B cell (primary cell): Measurements from ENCODE around the gene TTC39B. TPM values are rescaled to one million over a fixed set of nuclear protein-coding genes. Genes with fewer than 3 reads are reported as not detected.

Experiments used
- ATAC-seq: fragments of 200-7000 bp; cut with Tn5 transposase; one replicate; pipeline ENCODE4 v1.10.0; 2021; ENCODE audit warnings: low read depth, mild to moderate bottlenecking, moderate number of reproducible peaks, moderate library complexity
- CTCF ChIA-PET: fragments of 350-600 bp; sonication (Branson Sonifier 250); formaldehyde crosslinking; loops from one replicate; lab custom pipeline; 2021; ENCODE audit warnings: antibody characterized with exemption, inconsistent platforms; lab: Charles Lee
- POLR2A ChIA-PET: fragments of 350-600 bp; sonication (Branson Sonifier 250); formaldehyde crosslinking; loops from one replicate; lab custom pipeline; 2021; ENCODE audit warnings: antibody characterized with exemption; lab: Charles Lee
- DNase-seq: peaks from one replicate; pipeline ENCODE4 v3.0.0; 2013
- H2AFZ ChIP-seq: 2 replicates; pipeline ENCODE4 v1.6.1; 2012; ENCODE audit warnings: mild to moderate bottlenecking, low read depth, low read length; ENCODE audit not compliant: insufficient read depth, poor library complexity, severe bottlenecking
- H3K27ac ChIP-seq, 2 donors: 1 replicate in 1 of 2; 2 replicates in 1 of 2; pipeline ENCODE4 v1.5.1; 2012 to 2013; ENCODE audit warnings: low read length in 2 of 2, mild to moderate bottlenecking in 2 of 2, moderate library complexity in 1 of 2
- H3K27me3 ChIP-seq, 4 experiments: fragments of 200-600 bp in 1 of 4; sonication (generic) in 1 of 4; replicated peaks in 1 of 4; 1 replicate in 2 of 4; 2 replicates in 2 of 4; pipeline versions ENCODE4 v1.6.1 to v1.7.0; 2013 to 2016; ENCODE audit warnings: low read length in 3 of 4, mild to moderate bottlenecking in 2 of 4, mixed read lengths in 1 of 4, moderate library complexity in 1 of 4; ENCODE audit not compliant: insufficient read depth in 4 of 4, control insufficient read depth in 3 of 4; ENCODE audit errors: control extremely low read depth in 1 of 4
- H3K36me3 ChIP-seq, 2 experiments: replicated peaks in 1 of 2; 1 replicate in 1 of 2; 2 replicates in 1 of 2; pipeline versions ENCODE4 v1.6.1 to v1.7.1; 2013; ENCODE audit warnings: low read length in 1 of 2; ENCODE audit not compliant: insufficient read depth in 2 of 2, control insufficient read depth in 1 of 2; ENCODE audit errors: control extremely low read depth in 1 of 2, extremely low read depth in 1 of 2
- H3K4me1 ChIP-seq, 2 donors: fragments of 200-600 bp in 1 of 2; sonication (generic) in 1 of 2; 1 replicate in 1 of 2; 2 replicates in 1 of 2; pipeline versions ENCODE4 v1.5.1 to v1.6.1; 2013 to 2017; ENCODE audit warnings: low read length in 2 of 2; ENCODE audit not compliant: control insufficient read depth in 2 of 2, insufficient read depth in 2 of 2
- H3K4me2 ChIP-seq: replicated peaks from 2 replicates; pipeline ENCODE3; 2012; ENCODE audit warnings: mild to moderate bottlenecking, low read depth, low read length; ENCODE audit not compliant: poor library complexity, severe bottlenecking
- H3K4me3 ChIP-seq, 5 experiments: fragments of 200-600 bp in 1 of 5; sonication (generic) in 1 of 5; 1 replicate in 3 of 5; 2 replicates in 2 of 5; pipeline versions ENCODE4 v1.5.1 to v1.7.0; 2011 to 2016; ENCODE audit warnings: low read length in 4 of 5, mild to moderate bottlenecking in 4 of 5, low read depth in 2 of 5, control low read depth in 1 of 5, moderate library complexity in 1 of 5; ENCODE audit not compliant: insufficient read depth in 1 of 5; ENCODE audit errors: control extremely low read depth in 1 of 5, extremely low read depth in 1 of 5
- H3K79me2 ChIP-seq: fragments of 200-600 bp; sonication (generic); one replicate; pipeline ENCODE4 v1.6.0; 2016; ENCODE audit warnings: low read length; ENCODE audit not compliant: control insufficient read depth, insufficient read depth
- H3K9ac ChIP-seq: fragments of 200-600 bp; sonication (generic); 2 replicates; pipeline ENCODE4 v1.6.1; 2017; ENCODE audit warnings: mild to moderate bottlenecking, low read length, moderate library complexity
- H3K9me3 ChIP-seq, 3 donors: one replicate each; pipeline versions ENCODE4 v1.6.1 to v1.7.1; 2013; ENCODE audit warnings: low read length in 2 of 3; ENCODE audit not compliant: control insufficient read depth in 2 of 3, insufficient read depth in 1 of 3; ENCODE audit errors: control extremely low read depth in 1 of 3
- H4K20me1 ChIP-seq: 2 replicates; pipeline ENCODE4 v1.6.0; 2012; ENCODE audit warnings: mild to moderate bottlenecking, low read length; ENCODE audit not compliant: insufficient read depth, control insufficient read depth, poor library complexity, severe bottlenecking
- H3K27ac Mint-ChIP-seq: one replicate; pipeline ENCODE4 v1.8.0; 2021; ENCODE audit warnings: mixed read lengths
- H3K27me3 Mint-ChIP-seq: one replicate; pipeline ENCODE4 v1.8.0; 2021; ENCODE audit warnings: mixed read lengths
- H3K4me1 Mint-ChIP-seq: one replicate; pipeline ENCODE4 v1.8.0; 2021; ENCODE audit warnings: mixed read lengths
- H3K4me3 Mint-ChIP-seq: one replicate; pipeline ENCODE4 v1.8.0; 2021; ENCODE audit warnings: mixed read lengths
- H3K9me3 Mint-ChIP-seq: one replicate; pipeline ENCODE4 v1.8.0; 2022; ENCODE audit warnings: mixed read lengths; ENCODE audit not compliant: insufficient read depth
- CTCF ChIP-seq: fragments of 200-600 bp; IDR thresholded peaks from one replicate; pipeline ENCODE4 v1.8.0; 2022; ENCODE audit warnings: antibody characterized with exemption, mild to moderate bottlenecking
- EZH2 ChIP-seq: IDR thresholded peaks from 2 replicates; pipeline ENCODE4 v1.6.1; 2012; ENCODE audit warnings: borderline replicate concordance, low read depth, mild to moderate bottlenecking, moderate library complexity, low read length; ENCODE audit not compliant: insufficient read depth, poor library complexity, severe bottlenecking
- WGBS: methylation state at CpG from one replicate; pipeline ENCODE4 v1.1.5; 2013; ENCODE audit warnings: missing lambda C conversion rate; ENCODE audit not compliant: insufficient coverage; 5-methylcytosine and 5-hydroxymethylcytosine counted together
- intact Hi-C: fragments of 100-400 bp; cut with micrococcal nuclease; formaldehyde crosslinking; loops from one replicate; pipeline ENCODE4 v1.10.0; 2022
- polyA plus RNA-seq: library from polyadenylated mRNA; depleted of rRNA; stranded (reverse); fragments of >200 nt; gene quantifications from 2 replicates; pipeline ENCODE4 v1.2.3, GENCODE V29; 2012
- total RNA-seq, 2 donors: library from RNA; stranded (reverse); fragments of 120-200 nt in 1 of 2; gene quantifications; 1 replicate in 1 of 2; 2 replicates in 1 of 2; pipeline versions ENCODE4 v1.2.3 to v1.2.4, GENCODE V29; 2013 to 2022

TTC39B gene
- total and polyA plus RNA-seq, 2 donors (not counting 1 experiment from before 2014, with no cell fraction given): 2.0 to 3.6 TPM

GRCh38 chr9:15278839-15279238, 28.2 kb downstream of the TTC39B start:
- no peak for ATAC-seq
- Histone ChIP-seq H4K20me1 (no peaks in the 10 kb centered on the region), H2AFZ (no peak overlapping the region), H3K4me2 (no peak overlapping the region), H3K27ac (no peak overlapping the region), H3K4me3 (no peak overlapping the region), H3K79me2 (peaks cover 26% of the 10 kb centered on the region), H3K4me1 (peaks cover 0 to 3% of the 10 kb centered on the region in 2 donors), H3K9ac (no peak overlapping the region), H3K36me3 (no peaks in the 10 kb centered on the region), H3K9me3 (no peaks in the 10 kb centered on the region), H3K27me3 (no peaks in the 10 kb centered on the region)
- peaks cover 6% of the 10 kb centered on the region for H3K4me1 Mint-ChIP-seq
- POLR2A ChIA-PET: no interaction called here
- TF ChIP-seq CTCF (no peak), EZH2 (no peak)
- intact Hi-C loops: loop anchor here (1.0 to 2.0 kb wide), 2 partner anchors 78 to 138 kb away; no protein-coding TSS in a partner anchor
- no peak overlapping the region for H3K27ac Mint-ChIP-seq
- no peaks in the 10 kb centered on the region for H3K9me3 Mint-ChIP-seq
- no peaks in the 10 kb centered on the region for H3K27me3 Mint-ChIP-seq
- no peak for DNase-seq
- CTCF ChIA-PET: interaction anchor here (1.6 to 2.9 kb wide), 3 partner anchors 26 to 328 kb away, joined by 4 to 10 read pairs (median 6); no protein-coding TSS in a partner anchor
- no peak overlapping the region for H3K4me3 Mint-ChIP-seq

- no CpG with 5 or more reads among the region's 2 CpGs for WGBS
- Histone ChIP-seq H3K9ac (no peak overlapping the region), H3K4me3 (no peak overlapping the region), H3K27me3 (no peaks in the 10 kb centered on the region), H3K4me2 (no peak overlapping the region), H3K36me3 (no peaks in the 10 kb centered on the region), H2AFZ (no peak overlapping the region), H4K20me1 (no peaks in the 10 kb centered on the region), H3K4me1 (peaks cover 0 to 3% of the 10 kb centered on the region in 2 donors), H3K79me2 (peaks cover 30% of the 10 kb centered on the region), H3K27ac (no peak overlapping the region), H3K9me3 (no peaks in the 10 kb centered on the region)
- no peaks in the 10 kb centered on the region for H3K27me3 Mint-ChIP-seq
- intact Hi-C loops: loop anchor here (1.0 to 2.0 kb wide), 2 partner anchors 79 to 139 kb away; no protein-coding TSS in a partner anchor
- no peak for TF ChIP-seq EZH2
- TF ChIP-seq CTCF: no peak
- ATAC-seq (no peak), DNase-seq (no peak)
- ChIA-PET CTCF (interaction anchor here (0.7 to 1.4 kb wide), 19 partner anchors 9 to 337 kb away, joined by 3 to 14 read pairs (median 4); partner anchors contain the start of genes CCDC171 and TTC39B), POLR2A (no interaction called here)
- no peaks in the 10 kb centered on the region for H3K9me3 Mint-ChIP-seq
- H3K4me3 Mint-ChIP-seq: no peak overlapping the region
- no peak overlapping the region for H3K27ac Mint-ChIP-seq
- peaks cover 6% of the 10 kb centered on the region for H3K4me1 Mint-ChIP-seq
Measured at GRCh38 chr9:15278091-15278687, 28.8 kb downstream of the TTC39B start.
